Rectal smooth muscle tissue (tissue), 1 donor: Measurements from ENCODE around the gene GALR3.

ENCODE experiments used
- H3K27ac ChIP-seq: one replicate; pipeline ENCODE4 v1.7.0; 2013; ENCODE audit warnings: low read depth, low read length, inconsistent platforms
- H3K27me3 ChIP-seq: one replicate; pipeline ENCODE4 v1.7.0; 2013; ENCODE audit warnings: low read length; ENCODE audit not compliant: control insufficient read depth, insufficient read depth
- H3K36me3 ChIP-seq: one replicate; pipeline ENCODE4 v1.7.0; 2013; ENCODE audit warnings: low read length; ENCODE audit not compliant: control insufficient read depth, insufficient read depth
- H3K4me1 ChIP-seq: one replicate; pipeline ENCODE4 v1.7.0; 2013; ENCODE audit warnings: low read length; ENCODE audit not compliant: control insufficient read depth, insufficient read depth
- H3K4me3 ChIP-seq: one replicate; pipeline ENCODE4 v1.7.0; 2013; ENCODE audit warnings: low read length
- H3K9ac ChIP-seq: one replicate; pipeline ENCODE4 v1.7.0; 2013; ENCODE audit warnings: low read length

The GALR3 gene

DNA sequence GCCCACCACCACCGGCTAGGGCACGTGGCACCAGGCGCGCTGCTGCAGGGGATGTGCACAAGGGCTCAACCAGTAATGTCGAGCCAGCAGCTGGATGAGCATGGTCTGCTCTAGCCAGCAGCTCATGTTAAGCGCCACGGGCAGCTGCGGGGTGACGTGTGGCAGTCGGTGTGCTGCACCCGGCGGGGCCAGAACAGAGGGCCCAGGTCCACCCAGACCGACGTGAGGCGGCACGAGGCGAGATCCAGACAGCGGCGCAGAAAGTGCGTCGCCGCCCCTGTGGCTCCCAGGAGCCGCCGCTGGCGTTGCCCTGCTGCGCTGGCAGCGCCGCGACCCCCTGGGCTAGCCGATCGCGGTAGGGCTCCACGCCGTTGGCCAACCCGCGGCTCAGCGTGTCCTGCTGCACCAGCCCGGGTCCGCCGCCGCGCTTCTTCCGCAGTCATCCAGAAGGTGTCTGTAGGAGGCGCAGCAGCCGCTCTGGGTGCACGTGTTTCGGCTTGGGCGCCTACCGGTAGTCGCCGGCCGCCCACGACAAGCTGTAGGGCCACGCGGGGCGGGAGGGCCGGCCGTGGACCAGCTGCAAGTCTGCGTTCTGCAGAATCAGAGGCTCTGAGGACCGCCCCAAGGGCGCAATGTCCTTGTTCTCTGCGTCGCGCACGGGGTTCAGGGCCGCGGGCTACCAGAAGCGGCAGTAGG lies 4.6 kb upstream of the GALR3 start:
- Histone ChIP-seq H3K27me3 (peaks cover 14% of the 10 kb centered on the region), H3K4me1 (peaks cover 4% of the 10 kb centered on the region), H3K36me3 (no peaks in the 10 kb centered on the region), H3K27ac (no peak overlapping the region), H3K9ac (no peak overlapping the region), H3K4me3 (peak overlapping the region; percentile 58)

GRCh38 chr22:37819105-37819433 lies 4.1 kb upstream of the GALR3 start:
- Histone ChIP-seq H3K27ac (no peak overlapping the region), H3K27me3 (peaks cover 14% of the 10 kb centered on the region), H3K9ac (no peak overlapping the region), H3K4me1 (peaks cover 4% of the 10 kb centered on the region), H3K4me3 (peak overlapping the region; percentile 58), H3K36me3 (no peaks in the 10 kb centered on the region)

- H3K4me1 ChIP-seq: peaks cover 4% of the 10 kb centered on the region
- H3K27ac ChIP-seq: no peak overlapping the region
- H3K36me3 ChIP-seq: no peaks in the 10 kb centered on the region
- H3K9ac ChIP-seq: no peak overlapping the region
- H3K27me3 ChIP-seq: peaks cover 14% of the 10 kb centered on the region
- H3K4me3 ChIP-seq: no peak overlapping the region
Observed at GRCh38 chr22:37820350-37820749, 2.8 kb upstream of the GALR3 start.

GRCh38 chr22:37822079-37822833 lies 926 bp upstream of the GALR3 start:
- Histone ChIP-seq H3K36me3 (no peaks in the 10 kb centered on the region), H3K27me3 (peaks cover 14% of the 10 kb centered on the region), H3K27ac (no peak overlapping the region), H3K4me3 (no peak overlapping the region), H3K9ac (no peak overlapping the region), H3K4me1 (peaks cover 9% of the 10 kb centered on the region)

DNA sequence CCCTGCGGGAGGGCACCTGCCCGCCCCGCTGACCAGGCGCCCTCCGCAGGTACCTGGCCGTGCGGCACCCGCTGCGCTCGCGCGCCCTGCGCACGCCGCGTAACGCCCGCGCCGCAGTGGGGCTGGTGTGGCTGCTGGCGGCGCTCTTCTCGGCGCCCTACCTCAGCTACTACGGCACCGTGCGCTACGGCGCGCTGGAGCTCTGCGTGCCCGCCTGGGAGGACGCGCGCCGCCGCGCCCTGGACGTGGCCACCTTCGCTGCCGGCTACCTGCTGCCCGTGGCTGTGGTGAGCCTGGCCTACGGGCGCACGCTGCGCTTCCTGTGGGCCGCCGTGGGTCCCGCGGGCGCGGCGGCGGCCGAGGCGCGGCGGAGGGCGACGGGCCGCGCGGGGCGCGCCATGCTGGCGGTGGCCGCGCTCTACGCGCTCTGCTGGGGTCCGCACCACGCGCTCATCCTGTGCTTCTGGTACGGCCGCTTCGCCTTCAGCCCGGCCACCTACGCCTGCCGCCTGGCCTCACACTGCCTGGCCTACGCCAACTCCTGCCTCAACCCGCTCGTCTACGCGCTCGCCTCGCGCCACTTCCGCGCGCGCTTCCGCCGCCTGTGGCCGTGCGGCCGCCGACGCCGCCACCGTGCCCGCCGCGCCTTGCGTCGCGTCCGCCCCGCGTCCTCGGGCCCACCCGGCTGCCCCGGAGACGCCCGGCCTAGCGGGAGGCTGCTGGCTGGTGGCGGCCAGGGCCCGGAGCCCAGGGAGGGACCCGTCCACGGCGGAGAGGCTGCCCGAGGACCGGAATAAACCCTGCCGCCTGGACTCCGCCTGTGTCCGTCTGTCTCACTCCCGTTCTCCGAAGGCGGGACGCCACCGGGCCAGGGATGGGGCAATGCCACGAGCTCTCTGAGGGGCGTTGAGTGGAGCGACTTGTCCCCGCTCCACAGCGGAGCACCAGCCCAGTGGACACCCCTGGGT lies 1.8 kb downstream of the GALR3 start:
- Histone ChIP-seq H3K9ac (no peak overlapping the region), H3K4me1 (peaks cover 6% of the 10 kb centered on the region), H3K36me3 (peaks cover 9% of the 10 kb centered on the region), H3K27me3 (peaks cover 14% of the 10 kb centered on the region), H3K27ac (no peak overlapping the region), H3K4me3 (peak overlapping the region; percentile 51)

DNA sequence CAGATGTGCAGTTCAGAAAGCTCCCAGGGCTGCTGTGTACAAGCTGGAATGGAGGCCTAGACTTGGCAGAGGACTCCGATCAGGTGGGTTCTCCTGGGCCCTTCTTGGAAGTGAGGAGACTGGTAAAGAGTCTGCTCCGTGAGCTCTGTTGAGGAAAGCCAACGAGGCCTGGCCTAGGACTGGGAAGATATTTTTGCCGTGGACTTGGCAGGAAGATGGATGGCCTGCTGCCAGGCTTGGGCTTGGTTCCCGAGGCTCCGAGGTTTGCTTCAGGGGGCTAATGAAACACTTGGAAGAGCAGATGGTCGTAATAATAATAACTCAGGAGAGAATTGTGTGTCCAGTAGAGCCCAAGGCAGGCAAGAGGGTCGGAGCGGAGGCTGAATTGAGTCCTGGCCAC lies 3.9 kb downstream of the GALR3 start:
- H3K27ac ChIP-seq: peak overlapping the region; percentile 67
- peaks cover 24% of the 10 kb centered on the region for H3K36me3 ChIP-seq
- peaks cover 6% of the 10 kb centered on the region for H3K4me1 ChIP-seq
- H3K27me3 ChIP-seq: peaks cover 7% of the 10 kb centered on the region
- H3K9ac ChIP-seq: no peak overlapping the region
- H3K4me3 ChIP-seq: no peak overlapping the region

GRCh38 chr22:37830093-37830842 lies 7.1 kb downstream of the GALR3 start:
- H3K4me3 ChIP-seq: no peak overlapping the region
- H3K36me3 ChIP-seq: peaks cover 46% of the 10 kb centered on the region
- H3K9ac ChIP-seq: no peak overlapping the region
- no peaks in the 10 kb centered on the region for H3K27me3 ChIP-seq
- H3K4me1 ChIP-seq: peaks cover 6% of the 10 kb centered on the region
- no peak overlapping the region for H3K27ac ChIP-seq

DNA sequence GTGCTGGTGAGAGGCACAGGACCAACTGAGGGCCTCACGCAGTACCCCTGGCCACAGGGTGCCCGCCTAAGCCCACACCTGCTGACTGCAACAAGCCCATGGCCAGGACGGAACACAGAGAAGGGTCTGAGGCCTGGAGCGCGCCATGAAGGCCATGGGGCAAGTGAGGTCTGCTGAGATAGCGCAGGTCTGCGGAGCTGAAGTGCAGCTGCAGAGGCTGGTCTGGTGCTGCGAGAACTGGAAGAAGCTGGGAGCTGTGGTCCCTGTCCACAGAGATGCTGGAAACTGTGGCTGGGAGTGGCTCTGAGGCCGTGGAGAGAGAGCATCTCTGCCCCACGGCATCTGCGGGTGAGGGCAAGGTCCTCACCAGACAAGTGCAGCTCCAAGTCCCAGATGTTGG lies 8.3 kb downstream of the GALR3 start:
- Histone ChIP-seq H3K27ac (no peak overlapping the region), H3K9ac (no peak overlapping the region), H3K36me3 (peaks cover 46% of the 10 kb centered on the region), H3K4me3 (no peak overlapping the region), H3K27me3 (no peaks in the 10 kb centered on the region), H3K4me1 (peaks cover 6% of the 10 kb centered on the region)

DNA sequence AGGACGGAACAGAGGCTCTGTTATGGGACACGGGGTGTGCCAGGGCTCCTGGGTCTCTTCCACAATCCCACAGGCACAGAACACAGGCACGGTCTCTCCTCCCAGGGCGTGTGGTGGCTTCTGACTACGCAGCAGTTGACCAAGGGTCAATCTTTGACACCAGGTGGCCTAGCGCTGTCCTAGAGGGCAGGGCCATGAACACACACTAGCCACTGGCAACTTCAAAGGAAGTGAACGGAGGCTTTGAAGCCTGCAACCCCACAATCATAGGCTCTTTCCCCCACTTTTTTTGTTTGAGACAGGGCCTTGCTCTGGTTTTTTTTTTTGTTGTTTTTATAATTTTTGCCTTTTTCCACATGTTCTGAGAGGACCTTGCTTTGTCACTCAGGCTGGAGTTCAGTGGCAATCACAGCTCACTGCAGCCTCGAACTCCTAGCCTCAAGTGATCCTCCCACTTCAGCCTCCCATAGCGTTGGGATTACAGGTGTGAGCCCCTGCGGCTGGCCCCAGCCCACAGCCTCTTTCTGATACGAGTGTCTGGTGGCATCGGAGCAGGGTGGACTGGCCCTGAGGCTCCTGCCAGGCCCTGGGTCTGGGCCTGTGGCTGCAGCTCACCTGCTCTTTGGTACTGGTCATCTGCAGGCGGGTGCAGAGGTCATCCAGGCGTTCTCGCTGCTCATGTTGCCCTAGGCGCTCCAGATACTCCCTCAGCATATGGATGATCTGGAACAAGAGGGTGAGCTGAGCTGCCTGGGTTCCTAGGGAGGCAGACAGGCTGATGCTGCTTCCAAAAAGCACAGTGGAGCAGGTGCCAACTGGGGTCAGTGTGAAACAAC lies 9.1 kb downstream of the GALR3 start:
- Histone ChIP-seq H3K9ac (no peak overlapping the region), H3K36me3 (peaks cover 51% of the 10 kb centered on the region)

DNA sequence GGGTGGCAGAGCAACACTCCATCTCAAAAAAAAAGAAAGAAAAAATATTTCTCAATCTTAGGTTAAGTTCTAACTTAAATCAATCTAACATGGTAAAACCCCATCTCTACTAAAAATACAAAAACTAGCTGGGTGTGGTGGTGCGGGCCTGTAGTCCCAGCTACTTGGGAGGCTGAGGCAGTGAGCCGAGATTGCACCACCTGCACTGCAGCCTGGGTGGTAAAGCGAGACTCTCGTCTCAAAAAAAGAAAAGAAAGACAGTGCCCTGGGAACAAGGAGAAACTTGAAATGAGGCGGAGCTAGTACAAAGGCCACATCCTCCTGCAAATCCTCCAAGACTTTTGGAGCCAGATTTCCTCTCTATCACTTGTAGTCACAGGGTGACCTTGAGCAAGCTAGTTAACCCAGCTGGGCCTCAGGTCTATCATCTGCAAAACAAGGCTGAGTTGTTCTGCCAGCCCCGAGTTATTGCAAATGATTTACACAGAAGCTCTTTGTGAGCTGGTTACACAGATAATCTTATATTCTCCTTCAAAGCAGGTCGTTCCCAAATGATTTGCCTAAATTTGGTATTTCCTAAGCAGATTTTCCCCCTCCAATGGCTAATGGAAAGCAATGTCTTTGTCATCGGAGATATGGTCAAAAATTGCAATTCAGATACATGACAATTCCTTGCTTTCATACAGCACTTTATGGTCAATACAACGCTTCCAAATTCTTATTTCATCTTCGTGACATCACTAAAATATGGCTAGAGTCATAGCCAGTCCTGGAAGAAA lies 19.0 kb downstream of the GALR3 start:
- Histone ChIP-seq H3K9ac (no peak overlapping the region), H3K4me1 (peaks cover 7% of the 10 kb centered on the region), H3K27ac (no peak overlapping the region), H3K4me3 (no peak overlapping the region), H3K36me3 (peaks cover 15% of the 10 kb centered on the region), H3K27me3 (no peaks in the 10 kb centered on the region)

More for the DNA sequence above, 9.1 kb downstream of the GALR3 start:
- Histone ChIP-seq H3K27me3 (no peaks in the 10 kb centered on the region), H3K4me1 (peaks cover under 1% of the 10 kb centered on the region), H3K27ac (no peak overlapping the region), H3K4me3 (no peak overlapping the region)

GRCh38 chr22:37843741-37844089 lies 20.5 kb downstream of the GALR3 start:
- H3K9ac ChIP-seq: peak overlapping the region; percentile 49
- peaks cover 7% of the 10 kb centered on the region for H3K4me1 ChIP-seq
- H3K36me3 ChIP-seq: peaks cover 6% of the 10 kb centered on the region
- H3K27me3 ChIP-seq: no peaks in the 10 kb centered on the region
- peak overlapping the region; percentile 88 for H3K27ac ChIP-seq
- peak overlapping the region; percentile 87 for H3K4me3 ChIP-seq
